Stomach smooth muscle (tissue), 2 donors: ENCODE results near the gene SELENOT.

ENCODE experiments used
- H3K27ac ChIP-seq: one replicate; pipeline ENCODE4 v1.7.0; 2013; ENCODE audit warnings: mild to moderate bottlenecking, low read length, inconsistent platforms
- H3K27me3 ChIP-seq, 2 donors: one replicate each; pipeline ENCODE4 v1.7.0; 2013; ENCODE audit warnings: low read length in 2 of 2; ENCODE audit not compliant: insufficient read depth in 2 of 2, control insufficient read depth in 1 of 2
- H3K36me3 ChIP-seq, 2 donors: one replicate each; pipeline ENCODE4 v1.7.0; 2013; ENCODE audit warnings: low read length in 2 of 2; ENCODE audit not compliant: control insufficient read depth in 2 of 2, insufficient read depth in 2 of 2
- H3K4me1 ChIP-seq: one replicate; pipeline ENCODE4 v1.7.0; 2013; ENCODE audit warnings: low read length; ENCODE audit not compliant: control insufficient read depth, insufficient read depth
- H3K4me3 ChIP-seq, 2 donors: one replicate each; pipeline ENCODE4 v1.7.0; 2013; ENCODE audit warnings: low read length in 2 of 2
- H3K9ac ChIP-seq, 2 donors: one replicate each; pipeline ENCODE4 v1.7.0; 2013; ENCODE audit warnings: low read length in 2 of 2, mild to moderate bottlenecking in 1 of 2
- H3K9me3 ChIP-seq, 2 donors: one replicate each; pipeline ENCODE4 v1.7.0; 2013; ENCODE audit warnings: low read length in 2 of 2; ENCODE audit not compliant: control insufficient read depth in 2 of 2
- donor health status: healthy.
- donor health status: Pancreatic carcinoma.

The SELENOT gene

GRCh38 chr3:150626148-150626930 lies 23.2 kb downstream of the SELENOT start:
- peaks cover 16 to 29% of the 10 kb centered on the region in 2 donors for H3K36me3 ChIP-seq
- H3K9me3 ChIP-seq, result no peaks in the 10 kb centered on the region
- H3K27me3 ChIP-seq, result no peaks in the 10 kb centered on the region
- no peaks in the 10 kb centered on the region for H3K4me1 ChIP-seq
- no peak overlapping the region for H3K4me3 ChIP-seq
- no peak overlapping the region for H3K9ac ChIP-seq
- H3K27ac ChIP-seq, result no peak overlapping the region

GRCh38 chr3:150627557-150627956 lies 24.4 kb downstream of the SELENOT start:
- Histone ChIP-seq H3K9me3 (no peaks in the 10 kb centered on the region), H3K9ac (no peak overlapping the region), H3K27me3 (no peaks in the 10 kb centered on the region), H3K4me3 (no peak overlapping the region), H3K27ac (no peak overlapping the region), H3K4me1 (no peaks in the 10 kb centered on the region), H3K36me3 (peaks cover 21 to 33% of the 10 kb centered on the region in 2 donors)

- no peaks in the 10 kb centered on the region for H3K27me3 ChIP-seq
- peaks cover 14 to 21% of the 10 kb centered on the region in 2 donors for H3K36me3 ChIP-seq
- H3K4me1 ChIP-seq, result no peaks in the 10 kb centered on the region
- H3K9ac ChIP-seq, result no peak overlapping the region
- no peak overlapping the region for H3K4me3 ChIP-seq
- no peak overlapping the region for H3K27ac ChIP-seq
- no peaks in the 10 kb centered on the region for H3K9me3 ChIP-seq
Measured at GRCh38 chr3:150631515-150632221, 28.5 kb downstream of the SELENOT start.

- peaks cover 8 to 12% of the 10 kb centered on the region in 2 donors for H3K36me3 ChIP-seq
- H3K27me3 ChIP-seq, result no peaks in the 10 kb centered on the region
- no peak overlapping the region for H3K9ac ChIP-seq
- H3K27ac ChIP-seq, result no peak overlapping the region
- no peaks in the 10 kb centered on the region for H3K4me1 ChIP-seq
- no peak overlapping the region for H3K4me3 ChIP-seq
- H3K9me3 ChIP-seq, result no peaks in the 10 kb centered on the region
Measured at GRCh38 chr3:150635076-150635475, 32.0 kb downstream of the SELENOT start.

- Histone ChIP-seq H3K27me3 (no peaks in the 10 kb centered on the region), H3K36me3 (peaks cover 8 to 9% of the 10 kb centered on the region in 2 donors), H3K4me3 (no peak overlapping the region), H3K9ac (no peak overlapping the region), H3K27ac (no peak overlapping the region), H3K4me1 (no peaks in the 10 kb centered on the region), H3K9me3 (no peaks in the 10 kb centered on the region)
Measured at GRCh38 chr3:150635526-150635925, 32.4 kb downstream of the SELENOT start.

- no peak overlapping the region for H3K27ac ChIP-seq
- no peak overlapping the region for H3K4me3 ChIP-seq
- H3K9ac ChIP-seq, result no peak overlapping the region
- peaks cover 5% of the 10 kb centered on the region in 2 donors for H3K36me3 ChIP-seq
- no peaks in the 10 kb centered on the region for H3K27me3 ChIP-seq
- H3K4me1 ChIP-seq, result no peaks in the 10 kb centered on the region
- no peaks in the 10 kb centered on the region for H3K9me3 ChIP-seq
Measured at GRCh38 chr3:150636258-150636657, 33.1 kb downstream of the SELENOT start.

- no peaks in the 10 kb centered on the region for H3K4me1 ChIP-seq
- no peaks in the 10 kb centered on the region for H3K9me3 ChIP-seq
- H3K36me3 ChIP-seq, result no peaks in the 10 kb centered on the region
- H3K27ac ChIP-seq, result no peak overlapping the region
- H3K27me3 ChIP-seq, result no peaks in the 10 kb centered on the region
- H3K9ac ChIP-seq, result no peak overlapping the region
- H3K4me3 ChIP-seq, result no peak overlapping the region
Measured at GRCh38 chr3:150639262-150639661, 36.1 kb downstream of the SELENOT start.

- Histone ChIP-seq H3K9ac (no peak overlapping the region), H3K4me3 (no peak overlapping the region), H3K27ac (no peak overlapping the region), H3K36me3 (no peaks in the 10 kb centered on the region), H3K27me3 (no peaks in the 10 kb centered on the region), H3K4me1 (no peaks in the 10 kb centered on the region), H3K9me3 (no peaks in the 10 kb centered on the region)
Measured at GRCh38 chr3:150640256-150640655, 37.1 kb downstream of the SELENOT start.

- H3K9me3 ChIP-seq, result no peaks in the 10 kb centered on the region
- no peaks in the 10 kb centered on the region for H3K27me3 ChIP-seq
- no peaks in the 10 kb centered on the region for H3K4me1 ChIP-seq
- H3K36me3 ChIP-seq, result no peaks in the 10 kb centered on the region
- H3K4me3 ChIP-seq, result no peak overlapping the region
- no peak overlapping the region for H3K27ac ChIP-seq
- H3K9ac ChIP-seq, result no peak overlapping the region
Measured at GRCh38 chr3:150653110-150653561, 50.0 kb downstream of the SELENOT start.

- H3K9me3 ChIP-seq, result no peaks in the 10 kb centered on the region
- no peak overlapping the region for H3K4me3 ChIP-seq
- H3K9ac ChIP-seq, result no peak overlapping the region
Measured at GRCh38 chr3:150656316-150656715, 53.2 kb downstream of the SELENOT start.

More at GRCh38 chr3:150656316-150656715, 53.2 kb downstream of the SELENOT start:
- Histone ChIP-seq H3K27ac (no peak overlapping the region), H3K4me1 (no peaks in the 10 kb centered on the region), H3K36me3 (no peaks in the 10 kb centered on the region), H3K27me3 (no peaks in the 10 kb centered on the region)
